Ishikawa (cell line): ENCODE data around the gene OGN.

Experiments
- CEBPB ChIP-seq: IDR thresholded peaks from 2 replicates; pipeline ENCODE4 v1.6.1; 2012
- CREB1 ChIP-seq: IDR thresholded peaks from 2 replicates; pipeline ENCODE4 v1.6.1; 2012; ENCODE audit warnings: low read depth
- EGR1 ChIP-seq: IDR thresholded peaks from 2 replicates; pipeline ENCODE4 v1.6.1; 2012
- EP300 ChIP-seq: IDR thresholded peaks from 2 replicates; pipeline ENCODE4 v1.6.1; 2012; ENCODE audit warnings: borderline replicate concordance
- FOXM1 ChIP-seq: IDR thresholded peaks from 2 replicates; pipeline ENCODE4 v1.6.1; 2012; ENCODE audit warnings: low read depth, borderline replicate concordance
- MAX ChIP-seq: IDR thresholded peaks from 2 replicates; pipeline ENCODE4 v1.6.1; 2012
- NFIC ChIP-seq: IDR thresholded peaks from 2 replicates; pipeline ENCODE4 v1.6.1; 2012
- RAD21 ChIP-seq: IDR thresholded peaks from 2 replicates; pipeline ENCODE4 v1.6.1; 2012; ENCODE audit warnings: low read depth
- REST ChIP-seq: IDR thresholded peaks from 2 replicates; pipeline ENCODE4 v1.6.1; 2012; ENCODE audit warnings: low read depth, mild to moderate bottlenecking
- TAF1 ChIP-seq: IDR thresholded peaks from 2 replicates; pipeline ENCODE4 v1.6.1; 2012; ENCODE audit warnings: low read depth, mild to moderate bottlenecking
- TCF12 ChIP-seq: IDR thresholded peaks from 2 replicates; pipeline ENCODE4 v1.6.1; 2012; ENCODE audit warnings: low read depth
- TEAD4 ChIP-seq: IDR thresholded peaks from 2 replicates; pipeline ENCODE4 v1.6.1; 2012
- USF1 ChIP-seq: IDR thresholded peaks from 2 replicates; pipeline ENCODE4 v1.6.1; 2012
- YY1 ChIP-seq: IDR thresholded peaks from 2 replicates; pipeline ENCODE4 v1.6.1; 2012; ENCODE audit warnings: low read depth
- ZBTB7A ChIP-seq: IDR thresholded peaks from 2 replicates; pipeline ENCODE4 v1.6.1; 2012; ENCODE audit warnings: low read depth

The OGN gene

GRCh38 chr9:92378865-92379560, 25.4 kb downstream of the OGN start:
- TF ChIP-seq CREB1 = no peak
- no peak for TF ChIP-seq TAF1
- no peak for TF ChIP-seq RAD21
- no peak for TF ChIP-seq EP300
- TF ChIP-seq TEAD4 = no peak
- TF ChIP-seq EGR1 = no peak
- TF ChIP-seq FOXM1 = no peak
- no peak for TF ChIP-seq REST
- no peak for TF ChIP-seq TCF12

GRCh38 chr9:92377876-92378275, 26.5 kb downstream of the OGN start:
- TF ChIP-seq NFIC (no peak), TAF1 (no peak), USF1 (no peak), FOXM1 (no peak), TEAD4 (no peak), EP300 (no peak), RAD21 (no peak), CEBPB (no peak), YY1 (no peak), TCF12 (no peak), ZBTB7A (no peak), EGR1 (no peak), REST (no peak), MAX (no peak), CREB1 (no peak)

GRCh38 chr9:92373167-92373566, 31.2 kb downstream of the OGN start:
- no peak for TF ChIP-seq EGR1
- TF ChIP-seq REST = no peak
- TF ChIP-seq RAD21 = no peak
- TF ChIP-seq TAF1 = no peak
- no peak for TF ChIP-seq YY1
- TF ChIP-seq CREB1 = no peak
- no peak for TF ChIP-seq ZBTB7A

GRCh38 chr9:92369075-92369474, 35.3 kb downstream of the OGN start:
- TF ChIP-seq EP300 (no peak), CREB1 (no peak), USF1 (no peak), FOXM1 (no peak), NFIC (no peak), TEAD4 (no peak), TAF1 (no peak)

DNA sequence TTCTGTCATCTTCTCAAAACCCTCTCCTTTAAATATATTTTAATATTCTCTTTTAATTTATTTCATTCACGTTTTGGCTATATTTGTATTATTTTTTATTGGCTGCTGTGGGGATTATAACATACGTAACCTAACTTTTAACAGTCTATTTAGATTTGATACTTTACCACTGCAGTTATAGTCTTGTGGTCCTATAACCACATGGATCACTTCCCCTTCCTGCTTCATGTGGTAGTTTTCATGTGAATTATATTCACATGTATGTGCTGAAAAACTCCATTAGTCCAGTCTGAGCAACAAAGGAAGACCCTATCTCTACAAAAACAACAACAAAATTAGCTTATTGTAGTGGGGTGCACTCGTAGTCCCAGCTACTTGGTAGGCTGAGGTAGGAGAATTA, 44.3 kb downstream of the OGN start:
- no peak for TF ChIP-seq MAX
